GM12878 (cell line): ENCODE data around the gene MCCD1. TPM values are rescaled to one million over a fixed set of nuclear protein-coding genes. Genes with fewer than 3 reads are reported as not detected.
"Not testable (repeated sequence)": the region's sequence is repeated elsewhere in the genome, so short reads cannot be mapped to it uniquely, and the experiment has no call there.

Experiments used
- ATAC-seq: fragments of 200-7000 bp; cut with Tn5 transposase; 3 replicates; pipeline ENCODE4 v1.9.1; 2020; ENCODE audit warnings: mild to moderate bottlenecking, moderate library complexity
- BruUV-seq: library from RNA; stranded (reverse); fragments of 400-500 nt; replicated peaks from 2 replicates; lab custom pipeline; 2021; lab: Mats Ljungman, UMichigan
- CTCF ChIA-PET: fragments of 300-600 bp; sonication (Branson Sonifier 250); formaldehyde crosslinking; extraction: SDS; loops from one replicate; lab custom pipeline; 2021; ENCODE audit warnings: inconsistent platforms; lab: Yijun Ruan, JAX
- POLR2A ChIA-PET: fragments of 350-600 bp; formaldehyde crosslinking; extraction: SDS; loops from one replicate; lab custom pipeline; 2021; ENCODE audit warnings: inconsistent platforms; lab: Charles Lee
- RAD21 ChIA-PET: fragments of 300-600 bp; sonication (Branson Sonifier 250); formaldehyde crosslinking; loops from one replicate; lab custom pipeline; 2023; ENCODE audit warnings: antibody characterized with exemption; ENCODE audit not compliant: unreplicated experiment; lab: Charles Lee
- SMC1A ChIA-PET: fragments of 300-600 bp; sonication (Branson Sonifier 250); formaldehyde crosslinking; loops from one replicate; lab custom pipeline; 2023; ENCODE audit not compliant: unreplicated experiment, uncharacterized antibody; lab: Charles Lee
- DNase-seq: peaks from one replicate; pipeline ENCODE4 v3.0.0-alpha.2; 2011; ENCODE audit warnings: low read depth, low spot score
- FAIRE-seq: peaks from 3 replicates; lab custom pipeline; 2011; peaks lifted over from hg19 to GRCh38; lab: Jason Lieb, UNC
- H2AFZ ChIP-seq: 2 replicates; pipeline ENCODE4 v1.6.0; 2011; ENCODE audit warnings: low read depth, low read length, control low read depth; ENCODE audit not compliant: control insufficient read depth
- H3K27ac ChIP-seq: 2 replicates; pipeline ENCODE4 v1.5.1; 2011; ENCODE audit warnings: control low read depth; ENCODE audit not compliant: control insufficient read depth, insufficient read depth
- H3K27me3 ChIP-seq, 2 experiments: replicated peaks in 1 of 2; 2 replicates each; pipeline versions ENCODE4 v1.6.0 to v1.6.1; 2011; ENCODE audit warnings: low read length in 1 of 2; ENCODE audit not compliant: control insufficient read depth in 2 of 2, insufficient read depth in 2 of 2
- H3K36me3 ChIP-seq, 2 experiments: 2 replicates each; pipeline ENCODE4 v1.5.1; 2011; ENCODE audit warnings: low read length in 1 of 2; ENCODE audit not compliant: control insufficient read depth in 2 of 2, insufficient read depth in 2 of 2
- H3K4me1 ChIP-seq: 2 replicates; pipeline ENCODE4 v1.6.1; 2011; ENCODE audit warnings: mild to moderate bottlenecking, low read length, moderate library complexity, mixed read lengths; ENCODE audit not compliant: control insufficient read depth, insufficient read depth
- H3K4me2 ChIP-seq: 2 replicates; pipeline ENCODE4 v1.6.0; 2011; ENCODE audit warnings: control low read depth; ENCODE audit not compliant: control insufficient read depth, insufficient read depth
- H3K4me3 ChIP-seq: fragments of 200-600 bp; sonication (generic); 2 replicates; pipeline ENCODE4 v1.5.1; 2016
- H3K79me2 ChIP-seq: 2 replicates; pipeline ENCODE4 v1.6.0; 2011; ENCODE audit warnings: low read length; ENCODE audit not compliant: control insufficient read depth, insufficient read depth
- H3K9ac ChIP-seq: 2 replicates; pipeline ENCODE4 v1.8.0; 2011; ENCODE audit warnings: low read length, control low read depth, mixed read lengths; ENCODE audit not compliant: control insufficient read depth, insufficient read depth
- H3K9me3 ChIP-seq: replicated peaks from 3 replicates; pipeline ENCODE4 v1.5.1; 2011; ENCODE audit warnings: mild to moderate bottlenecking, low read length; ENCODE audit not compliant: control insufficient read depth, insufficient read depth
- H4K20me1 ChIP-seq: 2 replicates; pipeline ENCODE4 v1.6.0; 2011; ENCODE audit not compliant: control insufficient read depth, insufficient read depth
- CHD2 ChIP-seq: IDR thresholded peaks from 2 replicates; pipeline ENCODE4 v1.6.1; 2011; ENCODE audit warnings: low read depth, low read length, improper control_type of control experiment, borderline replicate concordance
- GATAD2B ChIP-seq: fragments of 450-650 bp; conservative IDR thresholded peaks from 2 replicates; pipeline ENCODE4 v1.6.1; 2017; ENCODE audit warnings: low read depth, mild to moderate bottlenecking, moderate library complexity
- JUND ChIP-seq: IDR thresholded peaks from 2 replicates; pipeline ENCODE4 v1.6.1; 2012; ENCODE audit warnings: low read depth, mild to moderate bottlenecking, low read length, improper control_type of control experiment, moderate library complexity
- NFIC ChIP-seq: IDR thresholded peaks from 2 replicates; pipeline ENCODE4 v1.6.1; 2012; ENCODE audit warnings: low read depth, mild to moderate bottlenecking, inconsistent platforms, low read length, moderate library complexity
- NRF1 ChIP-seq: conservative IDR thresholded peaks from 2 replicates; pipeline ENCODE4 v1.6.1; 2011; ENCODE audit warnings: mild to moderate bottlenecking, low read depth, low read length, improper control_type of control experiment
- ZNF274 ChIP-seq: IDR thresholded peaks from one replicate; pipeline ENCODE4 v1.8.0; 2011; ENCODE audit not compliant: insufficient read length, insufficient read depth
- ZNF622 ChIP-seq: fragments of 450-650 bp; IDR thresholded peaks from 2 replicates; pipeline ENCODE4 v1.6.1; 2017; ENCODE audit warnings: mild to moderate bottlenecking, inconsistent platforms
- WGBS: methylation state at CpG from one replicate; pipeline ENCODE4 v1.1.6; 2016; ENCODE audit warnings: low lambda C conversion rate; ENCODE audit not compliant: insufficient replicate concordance, insufficient coverage; ENCODE audit errors: missing lambda C conversion rate; 5-methylcytosine and 5-hydroxymethylcytosine counted together
- in situ Hi-C: fragments of 300-500 bp; cut with MboI; formaldehyde crosslinking; loops from 9 replicates; pipeline ENCODE4 v1.14.3; 2018; ENCODE audit warnings: mixed read lengths
- intact Hi-C: fragments of 100-400 bp; cut with micrococcal nuclease; formaldehyde crosslinking; loops from one replicate; pipeline ENCODE4 v1.14.2; 2022; ENCODE audit not compliant: unreplicated experiment
- polyA plus RNA-seq, 11 experiments: library from polyadenylated mRNA; depleted of rRNA in 4 of 11; unstranded in 6 of 11; stranded (reverse) in 5 of 11; fragments of >200 nt; fragmentation: Nextera tagmentation in 4 of 11; fragmentation: Illumina TruSeq in 1 of 11; extraction: Ambion mirVana in 4 of 11; extraction: Trizol in 1 of 11; gene quantifications; 1 replicate in 1 of 11; 2 replicates in 10 of 11; pipeline versions ENCODE4 v1.2.1 to v1.2.3, GENCODE V29; 2011 to 2016; ENCODE audit warnings: inconsistent platforms in 2 of 11, missing spikeins in 2 of 11, low read depth in 1 of 11
- total RNA-seq, 4 experiments: library from RNA; depleted of rRNA in 3 of 4; stranded (reverse); fragments of >200 nt in 3 of 4; fragmentation: Illumina TruSeq in 1 of 4; extraction: Trizol in 1 of 4; gene quantifications; 2 replicates each; pipeline versions ENCODE4 v1.2.1 to v1.2.3, GENCODE V29; 2013 to 2021

MCCD1 gene
- total and polyA plus RNA-seq, 10 of the 15 experiments (the other 5 are each of a cell fraction or from before 2014, with no cell fraction given) = not detected

DNA sequence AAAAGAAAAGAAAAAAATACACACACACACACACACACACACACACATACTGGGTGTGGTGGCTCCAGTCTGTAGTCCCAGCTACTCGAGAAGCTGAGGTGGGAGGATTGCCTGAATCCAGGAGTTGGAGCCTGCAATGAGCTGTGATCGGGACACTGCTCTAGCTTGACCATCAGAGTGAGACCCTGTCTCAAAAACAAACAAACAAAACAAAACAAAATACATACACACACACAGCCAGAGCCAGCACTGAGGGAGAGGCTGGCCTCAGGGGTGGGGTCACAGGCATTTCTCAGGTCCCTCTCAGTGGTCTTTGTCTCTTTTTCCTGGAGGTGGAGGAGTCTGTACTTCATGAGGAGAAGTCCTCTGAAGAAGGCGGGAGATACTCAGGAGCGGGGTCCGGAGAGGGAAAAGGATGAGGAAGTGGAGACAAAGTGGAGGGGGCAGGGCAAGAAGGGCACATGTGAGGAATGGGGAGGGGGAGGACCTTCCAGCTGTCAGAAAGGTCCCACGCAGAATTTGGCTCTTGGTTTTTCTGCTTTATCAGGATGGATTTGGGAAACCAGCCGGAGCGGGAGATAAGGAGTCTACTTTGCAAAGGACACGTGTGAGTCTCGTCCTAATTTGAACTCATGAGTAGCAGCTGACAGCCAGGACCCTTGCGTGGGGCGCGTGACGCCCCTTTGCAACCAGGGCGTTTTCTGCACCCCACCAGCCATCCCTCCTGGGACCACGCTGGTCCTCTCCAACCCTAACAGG, 38.5 kb upstream of the MCCD1 start:
- 75% methylated on average over 14 of the region's 16 CpGs for WGBS
- ChIA-PET POLR2A (interaction anchor here (0.6 kb wide), 3 partner anchors 33 to 169 kb away, joined by 3 to 5 read pairs (median 3); no protein-coding TSS in a partner anchor), SMC1A (no interaction called here)
- H3K27ac ChIP-seq = no peak overlapping the region
- no peak for FAIRE-seq
- no peak for TF ChIP-seq ZNF274
- no peak for TF ChIP-seq JUND
- no peak for TF ChIP-seq NRF1
- no peak for TF ChIP-seq CHD2
- TF ChIP-seq GATAD2B = no peak
- no peak for TF ChIP-seq NFIC
- no peak for TF ChIP-seq ZNF622
- TF ChIP-seq, all 136 proteins: peak for 0
- Histone ChIP-seq H3K79me2 (peaks cover 24% of the 10 kb centered on the region), H2AFZ (no peak overlapping the region), H3K36me3 (no peaks in the 10 kb centered on the region; a peak in 1 of 4 replicates), H4K20me1 (no peaks in the 10 kb centered on the region), H3K4me3 (no peak overlapping the region), H3K4me1 (peaks cover 4% of the 10 kb centered on the region; the same call in 1 of the 2 replicates), H3K9me3 (no peaks in the 10 kb centered on the region; the same call in 2 of the 3 replicates), H3K4me2 (no peak overlapping the region), H3K27me3 (no peaks in the 10 kb centered on the region), H3K9ac (no peak overlapping the region)
- no TSS peak for BruUV-seq
- in situ Hi-C loops (loop anchor here (5.0 kb wide), 2 partner anchors 52 to 107 kb away; partner anchors contain the start of gene DDX39B), intact Hi-C loops (no loop called here)
- ChIA-PET CTCF (interaction anchor here (1.4 kb wide), 1 partner anchor 28 kb away, joined by 3 read pairs; no protein-coding TSS in a partner anchor), RAD21 (no interaction called here)
- ATAC-seq = no peak
- DNase-seq = no peak

- 0% methylated on average over 1 of the region's 2 CpGs for WGBS
- peak overlapping the region; percentile 76 for H3K4me3 ChIP-seq
- ChIA-PET CTCF (interaction anchor here (0.7 to 7.0 kb wide), 14 partner anchors 10 to 105 kb away, joined by 3 to 100 read pairs (median 5); partner anchors contain the start of genes ATP6V1G2, DDX39B, LTB and MCCD1), SMC1A (interaction anchor here (1.0 to 6.5 kb wide), 7 partner anchors 9 to 245 kb away, joined by 3 to 63 read pairs (median 5); partner anchors contain the start of genes DDX39B, NCR3 and NFKBIL1), POLR2A (interaction anchor here (1.3 to 3.3 kb wide), 4 partner anchors 45 to 105 kb away, joined by 3 to 13 read pairs (median 4); partner anchors contain the start of genes DDX39B and NFKBIL1), RAD21 (interaction anchor here (0.7 to 6.4 kb wide), 8 partner anchors 47 to 171 kb away, joined by 3 to 72 read pairs (median 16); partner anchors contain the start of genes ATP6V1G2, DDX39B, GPANK1 and LST1)
- DNase-seq, H3K27me3 ChIP-seq, H4K20me1 ChIP-seq, H3K9me3 ChIP-seq, H3K27ac ChIP-seq, H3K4me1 ChIP-seq, H3K36me3 ChIP-seq, FAIRE-seq, BruUV-seq, ATAC-seq: not testable (repeated sequence)
- H3K4me2 ChIP-seq = peak overlapping the region; percentile 59
- peak overlapping the region; percentile 79; the same call in 1 of the 2 replicates for H2AFZ ChIP-seq
- peaks cover 55% of the 10 kb centered on the region for H3K79me2 ChIP-seq
- intact Hi-C loops = loop anchor here (1.0 kb wide), 1 partner anchor 48 kb away; no protein-coding TSS in a partner anchor
- in situ Hi-C loops = loop anchor here (5.0 kb wide), 2 partner anchors 49 to 104 kb away; partner anchors contain the start of gene DDX39B
- H3K9ac ChIP-seq = peak overlapping the region; percentile 78
Observed at GRCh38 chr6:31493550-31493874, 35.2 kb upstream of the MCCD1 start.
